Fibroblast of the aortic adventitia (primary cell): ENCODE measurements around the gene PRKN. TPM values are rescaled to one million over a fixed set of nuclear protein-coding genes. Genes with fewer than 3 reads are reported as not detected.

ENCODE experiments used
- DNase-seq: peaks from one replicate; pipeline ENCODE4 v3.0.0-alpha.2; 2010; ENCODE audit warnings: low read depth
- H3K4me3 ChIP-seq: 2 replicates; pipeline ENCODE4 v1.5.1; 2011; ENCODE audit warnings: low read depth, mild to moderate bottlenecking, control low read depth, low read length, moderate library complexity
- CTCF ChIP-seq: IDR thresholded peaks from 2 replicates; pipeline ENCODE4 v1.5.1; 2011; ENCODE audit warnings: mild to moderate bottlenecking, low read length, control low read depth, inconsistent platforms; ENCODE audit not compliant: insufficient read depth
- total RNA-seq: library from RNA; depleted of rRNA; stranded (reverse); fragments of >200 nt; gene quantifications from 2 replicates; pipeline ENCODE4 v1.2.3, GENCODE V29; 2012; ENCODE audit warnings: low replicate concordance

PRKN gene
- total RNA-seq, 1 donor = 2.0 TPM

- no peak for DNase-seq
- H3K4me3 ChIP-seq = no peak overlapping the region
- no peak for TF ChIP-seq CTCF
Observed at GRCh38 chr6:162294029-162294428, 433.5 kb downstream of the PRKN start.

- no peak for TF ChIP-seq CTCF
- no peak for DNase-seq
Observed at GRCh38 chr6:162292915-162293314, 434.7 kb downstream of the PRKN start.

GRCh38 chr6:162290846-162291465 is 436.6 kb downstream of the PRKN start:
- no peak for TF ChIP-seq CTCF
- DNase-seq = no peak
- H3K4me3 ChIP-seq = no peak overlapping the region

More at GRCh38 chr6:162292915-162293314, 434.7 kb downstream of the PRKN start:
- no peak overlapping the region for H3K4me3 ChIP-seq

GRCh38 chr6:162289972-162290371 is 437.6 kb downstream of the PRKN start:
- no peak for DNase-seq
- TF ChIP-seq CTCF = no peak
- no peak overlapping the region for H3K4me3 ChIP-seq

- no peak for TF ChIP-seq CTCF
- no peak overlapping the region for H3K4me3 ChIP-seq
Observed at GRCh38 chr6:162273986-162274385, 453.6 kb downstream of the PRKN start.

GRCh38 chr6:162271922-162272321 is 455.6 kb downstream of the PRKN start:
- no peak for DNase-seq
- no peak overlapping the region for H3K4me3 ChIP-seq
- TF ChIP-seq CTCF = no peak

More at GRCh38 chr6:162273986-162274385, 453.6 kb downstream of the PRKN start:
- no peak for DNase-seq

GRCh38 chr6:162270966-162271365 is 456.6 kb downstream of the PRKN start:
- TF ChIP-seq CTCF = no peak
- H3K4me3 ChIP-seq = no peak overlapping the region
- DNase-seq = no peak
